H4 (cell line): Measurements from ENCODE around the gene DOCK1. TPM values are rescaled to one million over a fixed set of nuclear protein-coding genes. Genes with fewer than 3 reads are reported as not detected.
"Not testable (repeated sequence)": the region's sequence is repeated elsewhere in the genome, so short reads cannot be mapped to it uniquely, and the experiment has no call there.

Source experiments
- DNase-seq: peaks from one replicate; pipeline ENCODE4 v3.0.0-alpha.2; 2015; ENCODE audit warnings: low spot score
- total RNA-seq: library from RNA; depleted of rRNA; stranded (reverse); fragments of >200 nt; shearing (Covaris generic); gene quantifications from 2 replicates; pipeline ENCODE4 v1.2.3, GENCODE V29; 2014

Gene DOCK1
- total RNA-seq, 1 experiment from 2014 or later = 34.4 TPM

DNA sequence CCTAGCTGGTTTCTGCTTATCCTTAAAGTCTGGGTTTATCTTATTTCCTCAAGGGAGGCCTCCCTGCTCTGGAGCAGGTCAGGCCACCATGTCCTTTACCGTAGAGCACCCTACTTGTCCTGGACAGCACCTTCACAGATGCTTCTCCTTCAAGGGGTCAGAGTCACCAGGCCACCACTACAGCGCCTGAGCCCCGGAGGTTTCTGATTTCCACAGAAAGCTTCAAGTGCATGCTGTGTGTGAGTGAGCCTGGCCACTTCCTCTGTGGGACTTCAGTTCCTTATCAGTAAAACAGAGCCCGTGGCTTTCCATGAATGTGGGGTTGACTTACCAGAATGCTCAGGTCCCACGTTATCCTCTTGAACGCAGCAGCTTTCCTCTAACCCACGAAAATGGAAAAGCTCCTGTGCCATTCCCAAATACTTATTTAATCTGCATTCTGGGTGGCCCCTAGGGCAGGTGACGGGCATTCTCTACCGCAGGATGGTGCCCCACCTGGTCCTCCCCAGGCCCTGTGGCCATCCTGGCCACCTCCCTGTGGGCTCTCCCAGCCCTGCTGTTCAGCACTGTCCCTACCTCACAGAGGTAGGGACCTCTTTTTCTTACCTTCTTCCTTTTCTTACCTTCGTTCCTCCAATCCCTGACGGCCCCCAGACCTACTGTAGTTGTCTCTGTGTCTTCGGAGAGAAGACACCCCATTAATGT, 1.4 kb upstream of the DOCK1 start:
- DNase-seq = no peak

DNA sequence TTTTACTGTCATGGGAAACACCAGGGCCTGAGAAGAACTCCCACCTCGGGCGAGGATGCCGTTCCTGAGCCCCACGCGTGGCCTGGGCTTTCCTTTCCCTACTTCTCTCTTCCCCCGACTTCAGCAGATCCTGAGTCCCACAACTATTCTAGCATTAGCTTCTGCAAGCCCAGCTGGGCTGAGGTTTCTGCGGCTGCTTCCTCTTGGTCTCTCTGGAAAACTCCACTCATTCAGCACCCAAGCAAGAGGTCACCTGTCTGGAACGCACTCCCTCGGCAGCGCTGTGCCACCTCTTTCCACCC, 761 bp upstream of the DOCK1 start:
- no peak for DNase-seq

DNA sequence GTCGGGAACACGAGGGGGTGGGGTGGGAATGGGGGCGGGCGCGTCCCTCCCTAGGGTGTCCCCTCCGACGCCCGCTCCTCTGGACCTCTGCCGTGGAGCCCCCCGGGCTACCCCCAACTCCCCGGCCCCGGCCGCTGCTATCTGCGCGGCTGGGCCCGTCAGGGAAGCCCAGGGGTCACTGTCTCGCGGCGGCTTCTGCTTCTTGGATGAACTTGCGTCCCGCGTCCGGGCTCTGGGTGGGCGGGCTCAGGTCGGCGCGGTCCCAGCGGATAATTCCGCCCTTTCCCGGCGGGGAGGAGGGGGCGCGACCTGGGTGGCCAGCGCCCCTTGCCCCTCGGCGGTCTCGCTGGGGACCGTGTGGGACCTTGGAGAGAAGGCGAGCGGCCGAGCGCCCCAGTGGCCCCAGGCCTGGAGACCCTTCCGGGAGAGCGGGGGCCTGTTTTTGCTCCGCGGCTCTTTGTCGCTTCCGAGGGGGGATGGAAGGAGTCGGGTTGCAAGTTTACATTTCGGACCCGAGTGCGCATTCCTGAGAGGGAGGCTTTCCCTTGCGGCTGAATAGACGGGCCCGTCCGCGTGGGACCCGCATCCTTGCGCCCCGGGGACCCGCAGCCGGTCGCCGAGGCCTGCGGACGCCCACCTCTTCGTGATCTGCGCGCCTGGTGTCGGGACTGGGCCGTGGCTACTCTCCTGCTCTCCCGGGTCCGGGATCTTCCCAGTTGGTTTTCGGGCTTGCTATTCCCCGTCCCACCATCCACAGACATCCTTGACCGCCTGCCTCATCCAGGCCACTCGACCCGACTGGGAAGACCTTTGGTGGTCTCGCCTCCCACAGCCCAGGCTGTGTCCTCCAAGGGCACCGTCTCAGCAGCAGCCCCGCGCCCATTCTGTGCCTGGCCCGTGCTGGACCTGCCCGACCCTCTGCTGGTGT, 812 bp downstream of the DOCK1 start:
- peak; percentile 23 for DNase-seq

DNA sequence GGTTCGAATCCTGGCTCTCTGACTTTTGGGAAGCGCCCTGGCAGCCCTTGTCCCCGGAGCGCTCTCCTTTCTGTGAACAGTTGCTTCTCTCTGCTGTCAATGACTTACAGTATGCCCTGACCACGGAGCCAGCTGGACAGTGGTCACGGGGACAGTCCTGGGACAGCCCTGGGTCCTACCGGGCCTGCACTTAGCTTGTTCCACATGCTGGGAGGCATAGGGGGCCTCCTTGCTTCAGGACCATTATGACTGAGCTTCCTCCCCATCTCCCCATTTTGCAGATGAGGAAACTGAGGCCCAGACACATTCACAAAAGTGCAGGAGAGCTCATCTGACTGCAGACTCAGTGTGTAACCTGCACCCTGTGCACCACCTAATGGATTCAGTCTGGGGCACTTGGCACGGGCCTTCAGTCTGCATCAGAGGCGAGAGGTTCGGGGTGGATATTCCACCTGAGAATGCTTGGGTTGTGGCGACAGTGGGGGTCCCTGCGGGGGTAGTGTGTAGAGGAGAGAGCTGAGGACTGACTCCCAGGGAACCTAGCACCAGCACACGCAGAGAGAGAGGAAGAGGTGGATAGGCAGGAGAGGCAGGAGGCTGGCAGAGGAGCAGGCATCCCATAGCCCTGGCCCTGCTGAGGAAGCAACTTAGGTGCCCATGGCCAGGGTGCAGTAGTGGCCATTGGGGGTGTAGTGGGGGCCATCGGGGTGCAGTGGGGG, 1.6 kb downstream of the DOCK1 start:
- no peak for DNase-seq

DNA sequence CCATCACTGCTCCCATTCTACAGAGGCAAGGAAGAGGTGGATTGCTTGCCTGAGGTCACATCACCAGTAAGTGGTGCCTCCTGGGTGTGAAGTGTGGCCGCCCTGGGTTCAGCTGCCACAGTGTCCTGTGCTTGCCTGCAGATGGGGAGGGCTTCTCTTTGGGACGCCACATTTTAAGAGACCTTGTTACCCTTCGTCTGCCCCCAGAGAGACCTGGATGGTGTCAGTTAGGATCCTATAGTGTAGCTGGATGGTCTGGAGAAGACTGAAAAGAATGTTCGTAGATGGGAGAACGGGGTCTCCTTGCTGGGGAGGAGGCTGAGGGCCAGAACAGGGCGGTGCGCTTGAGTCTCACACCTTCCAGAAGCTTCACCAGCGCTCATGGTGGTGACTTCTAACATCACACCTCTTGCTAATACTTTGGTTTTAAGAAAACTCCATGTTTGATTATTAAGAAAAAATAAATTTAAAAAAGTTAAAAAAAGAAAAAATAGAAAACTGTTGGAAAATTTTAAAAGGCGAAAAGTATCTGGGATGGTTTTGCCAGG, 2.3 kb downstream of the DOCK1 start:
- no peak for DNase-seq

DNA sequence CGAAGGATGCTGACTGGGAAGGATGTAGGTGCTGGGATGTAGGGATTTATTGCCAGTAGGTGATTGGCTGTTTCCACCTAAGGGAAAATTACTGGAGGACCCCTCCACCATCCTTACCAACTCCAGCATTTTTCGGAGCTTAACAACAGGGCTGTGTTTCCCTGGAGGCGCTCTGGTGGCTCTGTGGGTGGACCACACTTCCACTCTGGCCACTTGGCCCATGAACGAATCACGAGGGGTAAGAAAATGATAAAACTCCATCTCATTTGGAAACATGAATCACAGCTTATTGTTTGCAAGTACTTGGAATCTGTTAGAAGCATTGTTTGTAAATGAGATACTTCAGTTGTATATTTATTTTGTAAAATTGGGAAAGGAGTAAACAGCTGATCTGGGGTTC, 3.0 kb downstream of the DOCK1 start:
- no peak for DNase-seq

DNA sequence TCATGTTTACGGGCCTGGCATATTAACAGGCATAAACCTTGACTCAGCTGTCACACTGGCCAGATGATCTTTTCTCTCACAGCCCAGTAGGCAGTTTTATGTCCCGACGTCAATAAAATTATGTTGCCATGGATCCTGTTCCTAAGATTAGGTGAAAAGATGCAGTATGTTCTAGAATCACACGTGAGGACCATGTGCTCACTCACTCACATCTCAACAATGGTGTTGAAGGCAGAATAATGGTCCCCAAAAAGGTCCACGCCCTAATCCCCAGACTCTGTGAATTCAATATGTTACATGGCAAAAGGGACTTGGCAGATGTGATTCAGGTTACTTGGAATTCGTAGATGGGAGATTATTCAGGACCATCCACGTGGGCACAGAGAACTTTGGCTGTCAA, 3.5 kb downstream of the DOCK1 start:
- DNase-seq = no peak

DNA sequence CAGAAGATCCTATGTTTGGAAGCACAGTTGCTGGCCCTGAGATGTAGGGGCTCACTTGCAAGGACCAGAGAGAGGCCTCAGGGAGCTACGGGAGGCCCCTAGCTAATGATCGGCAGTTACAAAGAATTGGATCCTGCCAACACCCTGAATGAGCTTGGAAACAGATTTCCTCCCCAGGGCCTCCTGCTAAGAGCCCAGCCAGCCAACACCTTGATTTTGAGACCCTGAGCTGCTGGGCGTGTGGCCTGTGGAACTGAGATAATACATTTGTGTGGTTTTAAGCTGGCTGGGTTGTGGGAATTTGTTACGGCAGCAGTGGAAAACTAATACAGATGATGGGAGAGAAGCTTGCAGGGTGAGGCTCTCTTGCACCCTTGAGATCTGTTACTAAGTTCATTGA, 3.9 kb downstream of the DOCK1 start:
- no peak for DNase-seq

DNA sequence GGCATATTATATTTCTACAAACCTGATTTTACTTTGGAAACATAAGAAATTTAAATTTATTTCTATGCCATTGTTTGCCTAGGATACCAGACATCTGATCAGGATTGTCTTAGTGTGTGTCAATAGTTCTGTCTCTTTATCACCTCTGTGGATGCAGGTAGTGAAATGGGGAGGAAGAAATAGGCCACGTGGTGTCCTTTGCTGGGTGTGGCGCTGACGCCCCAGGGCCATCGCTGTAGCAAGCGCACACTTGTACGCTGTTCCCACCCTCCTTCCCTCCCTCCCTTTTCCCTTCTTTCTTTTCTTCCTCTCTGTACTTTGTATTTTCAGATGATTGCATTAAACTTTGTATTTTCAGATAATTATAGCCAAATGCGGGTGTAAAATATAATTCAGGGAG, 5.0 kb downstream of the DOCK1 start:
- DNase-seq = no peak

DNA sequence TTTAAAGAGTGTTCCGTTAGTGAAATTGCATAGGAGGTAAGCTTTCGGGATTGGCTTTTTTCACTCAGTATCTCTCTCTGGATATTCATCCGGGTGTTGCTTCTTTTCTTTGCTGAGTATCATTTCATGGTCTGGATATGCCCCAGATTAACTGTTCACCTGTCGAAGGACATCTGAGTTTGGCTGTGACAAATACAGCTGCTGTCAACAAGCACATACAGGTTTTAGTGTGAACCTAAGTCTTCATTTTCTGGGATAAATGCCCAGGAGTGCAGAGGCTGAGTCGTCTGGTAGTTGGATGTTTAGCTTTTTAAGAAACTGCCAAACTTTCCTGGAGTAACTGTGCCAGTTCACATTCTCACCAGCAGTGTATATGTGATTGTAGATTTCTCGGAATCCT, 5.6 kb downstream of the DOCK1 start:
- DNase-seq = no peak

DNA sequence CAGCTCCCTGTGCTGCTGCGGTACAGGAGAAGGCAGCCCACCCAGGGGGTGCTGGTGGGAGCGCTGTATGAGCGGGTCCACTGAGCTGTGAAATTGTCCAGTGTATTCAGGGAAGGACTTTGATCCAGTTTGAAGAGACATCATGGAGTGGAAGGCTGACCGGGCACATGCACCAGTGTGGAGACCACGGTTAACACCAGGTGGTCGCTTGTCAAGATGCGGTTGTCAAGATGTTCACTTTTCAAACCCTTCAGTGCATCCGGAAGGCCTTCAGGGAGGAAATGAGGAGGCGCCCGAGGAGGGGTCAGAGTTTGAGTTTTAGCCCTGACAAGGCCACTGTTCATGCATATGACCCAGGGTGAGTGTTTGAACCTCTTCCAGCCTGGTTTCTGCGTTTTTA, 6.1 kb downstream of the DOCK1 start:
- DNase-seq = no peak

DNA sequence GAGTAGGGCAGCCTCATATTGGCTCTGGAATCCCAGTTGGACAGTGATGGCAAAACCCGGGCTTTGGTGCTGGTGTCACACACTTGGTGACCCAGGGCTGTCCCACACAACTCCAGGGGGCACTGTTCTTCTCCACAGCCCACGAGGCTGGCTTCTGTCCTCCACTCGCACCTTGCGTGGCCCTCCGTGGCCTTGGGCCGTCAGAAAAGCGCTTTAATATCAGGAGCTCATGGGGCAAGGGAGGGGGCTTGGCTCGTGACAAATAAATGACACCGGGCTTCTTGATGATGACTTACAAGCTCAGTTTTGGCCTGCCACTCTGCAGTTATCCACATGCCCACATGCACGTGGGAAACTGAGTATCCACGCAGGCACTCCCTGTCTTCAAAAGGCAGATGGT, 8.1 kb downstream of the DOCK1 start:
- no peak for DNase-seq

DNA sequence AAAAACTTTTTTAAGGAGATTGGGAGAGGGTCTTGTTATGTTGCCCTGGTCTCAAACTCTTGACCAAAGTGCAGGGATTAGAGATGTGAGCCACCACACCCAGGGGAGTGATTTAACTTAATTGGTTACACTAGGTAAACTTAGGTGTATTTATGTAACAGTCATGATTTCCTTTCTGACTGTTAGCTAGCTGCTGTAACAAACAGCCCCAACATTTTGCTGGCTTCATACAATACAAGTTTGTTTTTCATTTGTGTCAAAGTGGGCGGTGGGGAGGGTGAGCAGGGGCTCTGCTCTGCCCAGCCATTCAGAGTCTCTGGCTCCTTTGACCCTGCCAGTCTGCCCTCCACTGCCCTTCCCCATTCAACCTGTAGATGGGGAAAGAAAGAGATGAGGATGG, 9.3 kb downstream of the DOCK1 start:
- DNase-seq = no peak

DNA sequence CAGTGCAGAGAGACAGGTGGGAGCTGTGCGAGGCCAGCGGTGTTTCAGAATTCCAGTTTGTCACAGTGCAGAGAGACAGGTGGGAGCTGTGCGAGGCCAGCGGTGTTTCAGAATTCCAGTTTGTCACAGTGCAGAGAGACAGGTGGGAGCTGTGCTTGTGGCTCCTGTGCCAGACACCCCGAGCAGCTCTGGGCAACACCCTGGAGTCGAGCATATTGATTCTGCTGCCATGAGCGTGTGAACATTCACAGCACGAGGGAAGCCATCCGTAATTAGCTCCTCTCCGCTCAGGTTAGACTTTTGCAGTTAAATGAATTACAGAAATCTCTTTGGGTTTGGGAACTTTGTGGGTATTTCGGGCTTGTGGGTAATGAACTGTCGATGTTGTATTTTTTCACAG, 11.7 kb downstream of the DOCK1 start:
- not testable (repeated sequence) for DNase-seq

DNA sequence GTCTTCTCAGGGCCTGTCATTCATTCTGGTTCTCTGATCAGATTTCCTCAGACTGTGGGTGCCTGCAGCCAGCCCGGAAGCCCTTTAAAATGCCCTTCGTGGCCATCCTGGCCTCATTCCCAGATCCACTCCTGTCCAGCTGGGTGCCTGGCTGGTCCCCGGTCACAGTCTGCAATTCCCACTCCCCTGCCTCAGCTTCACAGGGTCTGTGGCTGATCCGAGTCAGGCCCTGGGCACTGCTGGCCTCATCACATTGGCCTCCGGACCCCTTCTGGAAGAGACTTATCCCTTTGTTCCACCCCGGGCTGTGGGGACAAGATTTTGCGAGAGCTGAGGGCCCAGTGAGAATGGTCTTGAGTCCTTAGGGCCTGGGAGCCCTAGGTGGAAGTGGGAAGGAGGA, 12.1 kb downstream of the DOCK1 start:
- DNase-seq = no peak

DNA sequence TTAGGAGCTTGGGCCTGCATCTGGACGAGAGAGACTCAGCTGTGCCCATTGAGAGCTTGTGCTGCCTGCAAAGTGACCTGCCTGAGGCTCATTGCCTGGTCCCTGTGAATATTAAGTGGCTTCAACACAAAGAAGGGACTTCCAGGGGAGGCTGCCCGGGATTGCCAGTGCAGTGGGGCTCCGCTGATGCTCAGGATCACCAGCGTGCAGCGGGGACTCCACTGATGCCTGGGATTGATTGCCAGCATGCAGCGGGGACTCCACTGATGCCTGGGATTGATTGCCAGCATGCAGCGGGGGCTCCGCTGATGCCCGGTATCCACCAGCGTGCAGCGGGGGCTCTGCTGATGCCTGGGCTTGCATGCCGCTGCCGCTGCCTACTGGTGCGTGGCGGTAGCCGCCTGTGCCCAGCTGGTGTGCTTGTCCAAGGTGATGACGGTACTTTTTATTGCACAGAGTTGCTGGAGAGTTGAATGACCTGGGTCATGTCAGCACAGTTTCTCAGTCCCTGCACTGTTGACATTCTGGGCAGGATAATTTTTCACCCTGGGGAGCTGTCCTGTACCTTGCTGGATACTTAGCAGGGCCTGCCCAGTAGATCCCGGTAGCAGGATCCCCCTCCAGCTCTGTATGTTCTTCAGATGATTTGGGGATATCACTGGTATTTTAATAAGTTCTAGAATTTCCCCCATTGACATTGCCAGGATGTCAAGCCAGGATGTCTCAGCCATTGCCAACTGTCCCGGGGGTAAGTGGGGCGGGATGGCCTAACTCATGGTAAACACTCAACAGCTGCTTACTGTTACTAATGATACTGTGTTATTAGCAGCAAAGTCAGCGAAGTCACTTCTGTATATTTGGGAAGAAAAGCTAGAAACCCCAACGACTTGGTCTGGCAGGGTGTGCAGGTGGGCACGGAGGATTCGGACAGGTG, 13.0 kb downstream of the DOCK1 start:
- DNase-seq = no peak

DNA sequence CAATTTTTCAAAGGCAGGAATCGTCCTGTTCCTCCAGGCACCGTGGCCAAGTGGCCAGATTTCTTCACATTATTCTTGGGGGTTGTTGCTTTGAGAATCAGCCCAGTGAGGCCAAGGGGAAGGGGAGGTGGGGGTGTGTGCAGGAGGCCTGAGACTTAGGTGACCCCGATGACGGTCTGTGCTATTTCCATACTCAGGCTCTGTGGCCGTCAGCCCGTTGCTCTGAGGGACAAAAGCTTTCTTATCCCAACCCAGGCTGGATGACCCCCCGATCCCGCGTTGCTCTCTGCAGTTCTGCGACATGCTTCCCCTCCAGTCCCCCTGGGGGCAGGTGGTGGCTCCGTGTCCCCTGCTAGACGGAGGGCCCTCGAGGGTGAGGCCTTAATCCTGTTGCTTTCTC, 14.2 kb downstream of the DOCK1 start:
- no peak for DNase-seq

DNA sequence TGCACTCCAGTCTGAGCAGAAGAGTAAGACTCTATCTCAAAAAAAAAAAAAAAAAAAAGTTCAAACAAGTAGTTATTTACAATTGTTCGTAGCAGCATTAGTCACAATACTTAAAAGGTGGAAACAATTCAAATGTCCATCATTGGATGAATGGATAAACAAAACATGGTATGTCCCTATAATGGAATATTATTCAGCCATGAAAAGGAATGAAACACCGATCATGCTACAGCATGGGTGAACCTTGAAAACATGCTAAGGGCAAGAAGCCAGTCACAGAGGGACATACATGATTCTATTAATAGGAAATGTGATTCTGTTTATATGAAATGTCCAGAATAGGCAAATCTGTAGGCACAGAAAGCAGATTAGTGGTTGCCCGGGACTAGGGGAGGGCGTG, 15.9 kb downstream of the DOCK1 start:
- DNase-seq = no peak

DNA sequence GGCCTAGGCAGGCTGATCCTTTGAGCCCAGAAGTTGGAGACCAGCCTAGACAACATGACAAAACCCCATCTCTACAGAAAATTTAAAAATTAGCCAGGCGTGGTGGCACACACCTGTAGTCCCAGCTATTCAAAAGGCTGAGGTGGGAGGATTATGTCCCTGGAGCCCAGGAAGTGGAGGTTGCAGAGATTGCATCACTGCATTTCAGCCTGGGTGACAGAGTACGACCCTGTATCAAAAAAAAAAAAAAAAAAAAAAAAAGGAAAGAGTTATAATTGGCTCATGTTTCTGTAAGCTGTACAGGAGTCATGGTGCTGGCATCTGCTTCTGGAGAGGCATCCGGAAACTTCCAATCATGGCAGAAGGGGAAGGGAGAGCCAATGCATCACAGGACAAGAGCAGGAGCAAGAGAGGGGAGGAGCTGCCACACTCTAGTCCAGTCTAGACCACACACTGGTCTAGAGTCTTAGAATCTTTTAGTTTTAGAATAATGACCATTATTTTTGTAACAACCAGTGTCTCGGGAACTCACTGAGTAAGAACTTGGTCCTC, 16.8 kb downstream of the DOCK1 start:
- DNase-seq = peak; percentile 23

DNA sequence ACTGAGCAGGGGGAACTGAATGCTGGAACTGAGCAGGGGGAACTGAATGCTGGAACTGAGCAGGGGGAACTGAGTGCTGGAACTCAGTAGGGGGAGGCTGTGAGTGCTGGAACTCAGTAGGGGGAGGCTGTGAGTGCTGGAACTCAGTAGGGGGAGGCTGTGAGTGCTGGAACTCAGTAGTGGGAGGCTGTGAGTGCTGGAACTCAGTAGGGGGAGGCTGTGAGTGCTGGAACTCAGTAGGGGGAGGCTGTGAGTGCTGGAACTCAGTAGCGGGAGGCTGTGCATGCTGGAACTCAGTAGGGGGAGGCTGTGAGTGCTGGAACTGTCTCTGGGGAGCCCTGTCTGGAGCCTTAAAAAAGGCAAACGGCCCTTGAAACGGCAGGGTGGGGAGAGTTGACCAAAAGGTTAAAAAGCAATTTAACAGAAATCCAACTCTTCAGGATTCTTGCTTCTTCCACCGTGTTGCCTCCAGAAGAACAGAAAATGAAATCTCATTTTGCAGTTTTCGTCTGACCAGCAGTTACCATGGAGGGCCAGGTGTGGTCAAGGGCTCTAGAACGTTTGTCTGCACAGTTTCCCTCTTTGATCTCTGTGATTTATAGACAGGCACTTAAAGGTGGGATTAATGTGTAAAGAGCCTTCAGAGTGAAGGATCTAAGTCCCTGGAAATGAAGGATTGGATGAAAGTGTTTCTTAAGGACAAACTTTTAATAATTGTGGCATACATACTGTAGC, 19.1 kb downstream of the DOCK1 start:
- DNase-seq = no peak
